GM10847 (cell line): ENCODE data around the gene PLCD1.
A peak's percentile ranks its signal among the peaks of the same experiment; 100 is the strongest.

ENCODE experiments used
- POLR2A ChIP-seq: IDR thresholded peaks from 2 replicates; pipeline ENCODE4 v1.6.1; 2011; ENCODE audit not compliant: insufficient read length; ENCODE audit errors: extremely low read depth

The PLCD1 gene

GRCh38 chr3:37995652-37996641 is 33.5 kb downstream of the PLCD1 start:
- TF ChIP-seq POLR2A = no peak

DNA sequence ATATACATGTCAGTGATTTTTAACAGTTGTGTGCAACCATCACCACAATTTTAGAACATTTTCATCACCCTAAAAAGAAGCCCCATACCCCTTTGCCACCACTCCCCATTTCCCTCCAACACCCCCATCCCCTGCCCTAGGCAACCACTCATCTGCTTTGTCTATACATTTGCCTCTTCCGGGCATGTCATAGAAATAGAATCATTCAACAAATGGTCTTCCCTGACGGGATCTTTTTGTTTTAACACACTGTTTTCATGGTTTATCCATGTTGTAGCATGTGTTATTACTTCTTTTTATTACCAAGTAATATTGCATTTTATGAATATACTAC is 34.8 kb downstream of the PLCD1 start:
- TF ChIP-seq POLR2A = no peak

DNA sequence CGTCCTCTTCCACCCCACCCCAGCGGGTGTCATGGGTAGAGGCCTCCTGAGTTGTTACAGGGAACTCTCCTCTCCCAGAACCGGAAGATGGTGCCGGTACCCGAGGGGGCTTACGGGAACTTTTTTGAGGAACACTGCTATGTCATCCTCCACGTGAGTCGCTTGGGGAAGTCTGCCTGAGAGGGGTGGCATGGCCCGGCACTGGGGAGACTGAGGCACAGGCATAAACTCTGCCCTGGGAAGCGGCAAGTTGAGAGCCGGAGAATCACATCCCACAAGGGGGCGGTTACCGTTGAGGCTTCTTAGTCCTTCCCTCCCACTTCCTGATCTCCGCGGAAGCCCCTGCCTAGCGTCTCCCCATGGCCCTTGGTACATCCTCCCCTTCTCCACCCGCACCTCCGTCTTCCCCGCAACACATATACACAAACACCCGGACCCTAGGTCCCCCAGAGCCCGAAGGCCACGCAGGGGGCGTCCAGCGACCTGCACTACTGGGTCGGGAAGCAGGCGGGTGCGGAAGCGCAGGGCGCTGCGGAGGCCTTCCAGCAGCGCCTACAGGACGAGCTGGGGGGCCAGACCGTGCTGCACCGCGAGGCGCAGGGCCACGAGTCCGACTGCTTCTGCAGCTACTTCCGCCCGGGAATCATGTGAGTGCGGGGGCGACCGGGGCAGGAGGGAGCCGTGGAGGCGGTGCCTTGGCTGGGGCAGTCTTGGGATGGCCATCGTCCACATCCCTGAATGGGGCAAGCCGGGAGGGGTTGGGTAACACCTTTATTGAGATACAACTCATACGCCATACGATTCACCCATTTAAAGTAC is 35.4 kb downstream of the PLCD1 start:
- peak; percentile 54 for TF ChIP-seq POLR2A

GRCh38 chr3:37993460-37993819 is 36.0 kb downstream of the PLCD1 start:
- TF ChIP-seq POLR2A = no peak

DNA sequence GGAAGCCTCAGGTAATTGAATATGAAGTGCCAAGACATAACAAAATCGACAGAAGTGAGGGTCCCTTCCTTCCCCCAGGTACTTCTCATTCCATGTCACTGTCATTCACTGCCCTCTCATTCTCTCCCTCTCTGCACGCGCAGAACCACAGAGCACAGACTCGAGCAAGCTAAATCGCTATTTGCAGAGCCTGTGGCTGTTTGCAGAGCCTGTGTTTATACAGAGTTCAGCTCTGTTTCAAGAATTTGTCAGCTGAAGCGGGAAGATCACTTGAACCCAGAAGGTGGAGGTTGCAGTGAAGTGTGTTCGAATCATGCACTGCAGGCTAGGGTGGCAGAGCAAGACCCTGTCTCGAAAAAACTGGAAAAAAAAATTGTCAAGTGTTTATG is 36.4 kb downstream of the PLCD1 start:
- TF ChIP-seq POLR2A = no peak

DNA sequence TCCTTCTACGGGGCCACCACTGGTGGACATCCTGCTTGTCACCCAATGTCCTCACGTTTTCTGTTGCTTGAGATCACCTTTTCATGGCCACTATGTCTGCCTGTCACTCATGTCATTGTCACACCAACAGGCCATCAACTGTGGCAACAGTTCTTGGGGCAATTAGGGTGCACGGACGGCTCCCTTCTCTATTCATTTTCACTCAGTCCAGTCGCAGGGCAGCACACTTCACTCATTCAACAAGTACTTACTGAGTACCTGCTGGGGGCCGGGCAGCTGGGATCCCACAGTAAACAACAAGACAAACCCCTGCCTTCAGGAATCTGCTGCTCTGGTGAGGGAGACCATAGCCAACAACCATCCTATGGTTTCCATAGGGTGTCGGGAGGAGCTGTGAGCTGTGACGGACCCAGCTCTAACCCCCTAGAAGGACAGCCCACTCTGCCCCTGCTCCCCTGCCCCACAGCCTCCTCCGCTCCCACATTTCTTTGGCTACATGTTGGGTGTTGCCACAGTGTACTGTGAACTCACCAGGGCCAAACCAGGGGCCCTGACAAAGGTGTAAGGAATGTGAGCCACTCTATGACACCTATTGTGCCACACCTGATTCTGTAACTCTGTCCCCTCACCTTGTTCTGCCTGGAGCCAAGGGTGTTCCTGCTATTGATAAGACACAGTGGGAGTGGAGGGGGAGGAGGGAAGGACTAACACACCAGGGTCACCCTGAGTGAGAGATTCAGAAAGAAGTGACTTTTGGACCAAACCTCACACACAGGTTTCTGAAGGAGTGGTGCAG is 37.0 kb downstream of the PLCD1 start:
- TF ChIP-seq POLR2A = no peak

DNA sequence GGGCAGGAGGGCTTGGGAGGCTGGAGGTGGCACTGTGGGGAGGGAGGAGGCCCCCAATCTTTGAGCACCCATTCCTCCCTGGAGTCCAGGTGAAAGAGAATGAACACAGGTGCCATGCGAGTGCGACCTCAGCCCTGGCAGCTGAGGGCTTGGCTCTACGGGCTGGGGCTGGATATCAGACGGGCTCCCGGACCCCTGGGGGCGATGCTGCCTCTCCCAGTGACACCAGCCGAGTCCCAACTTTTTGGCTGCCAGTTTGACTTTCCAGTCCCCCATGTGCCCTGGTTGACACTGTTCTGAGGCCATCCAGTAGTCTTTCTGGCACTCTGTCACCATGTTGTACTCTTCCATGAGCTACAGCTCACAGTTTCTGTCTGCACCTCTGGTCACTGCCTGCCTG is 37.6 kb downstream of the PLCD1 start:
- no peak for TF ChIP-seq POLR2A

- TF ChIP-seq POLR2A = no peak
Observed at GRCh38 chr3:37991109-37991508, 38.3 kb downstream of the PLCD1 start.

DNA sequence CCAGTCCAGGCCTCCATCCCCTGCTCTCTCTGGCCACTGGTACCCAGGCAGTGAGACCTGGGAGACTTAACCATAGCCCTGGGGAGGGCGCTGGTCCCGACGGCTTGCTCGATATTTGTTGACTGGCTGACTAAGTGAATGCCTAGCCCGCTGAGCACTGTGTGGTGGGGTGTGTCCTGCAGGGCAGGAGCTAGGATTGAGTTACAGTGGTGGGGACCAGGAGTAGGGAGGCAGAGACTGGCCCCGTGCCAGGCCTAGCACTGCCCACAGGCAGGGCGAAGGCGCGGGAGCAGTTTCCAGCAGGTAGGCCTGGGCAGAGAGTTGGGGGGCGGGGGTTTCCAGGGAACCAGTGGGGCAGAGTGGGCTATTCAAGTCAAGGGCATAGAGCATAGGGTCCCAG is 38.9 kb downstream of the PLCD1 start, which contains the start of gene VILL:
Gene VILL, plus strand, starts transcription at position 260 of the 400 bp plus-strand sequence. CDS start 2,887 bp downstream, outside the sequence.
- TF ChIP-seq POLR2A = no peak

GRCh38 chr3:37989821-37990480 is 39.5 kb downstream of the PLCD1 start:
- no peak for TF ChIP-seq POLR2A

GRCh38 chr3:37988931-37989525 is 40.4 kb downstream of the PLCD1 start:
- TF ChIP-seq POLR2A = no peak

DNA sequence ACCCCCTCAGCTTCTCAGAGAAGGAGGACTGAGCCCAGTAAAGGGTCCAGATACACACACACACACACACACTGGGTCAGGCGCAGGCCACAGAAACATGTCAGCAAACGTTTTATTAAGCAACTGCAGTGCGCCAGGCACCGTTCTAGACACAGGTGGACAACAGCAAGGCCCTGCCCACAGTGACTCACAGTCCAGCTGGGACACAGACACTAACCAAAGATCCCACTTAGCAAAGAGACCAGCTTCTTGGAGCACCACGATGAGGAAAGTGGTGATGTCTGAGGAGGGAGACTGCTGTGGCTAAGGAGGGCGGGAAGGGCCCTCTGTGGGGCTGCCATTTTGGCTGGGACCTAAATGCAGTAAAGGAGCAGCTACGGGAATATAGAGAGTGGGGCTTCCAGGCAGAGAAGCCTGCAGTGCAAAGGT is 41.7 kb downstream of the PLCD1 start:
- TF ChIP-seq POLR2A = no peak

DNA sequence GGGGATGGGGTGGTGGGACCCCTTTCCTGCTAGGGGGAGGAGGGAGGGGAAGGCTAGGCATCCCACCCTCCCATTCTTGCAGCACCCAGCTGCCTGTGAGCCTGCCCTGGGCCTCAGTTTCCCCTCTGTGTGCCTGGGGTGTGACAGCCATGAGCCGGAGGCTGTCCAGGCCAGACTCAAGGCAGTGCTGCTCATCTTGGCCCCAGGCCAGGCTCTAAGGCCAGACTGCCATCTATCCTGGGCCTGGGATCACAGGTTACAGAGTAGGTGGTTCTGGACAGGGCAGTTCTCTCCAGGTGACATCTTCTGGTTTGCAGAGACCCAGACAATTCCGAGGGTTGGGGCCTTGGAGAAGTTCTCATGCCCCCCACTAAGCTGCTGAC is 42.1 kb downstream of the PLCD1 start:
- no peak for TF ChIP-seq POLR2A
